EH (cell line): ENCODE data around the gene GXYLT2.

Experiments used
- DNase-seq: peaks from one replicate; pipeline ENCODE4 v3.0.0-alpha.2; 2015; ENCODE audit warnings: low read depth

The GXYLT2 gene

DNA sequence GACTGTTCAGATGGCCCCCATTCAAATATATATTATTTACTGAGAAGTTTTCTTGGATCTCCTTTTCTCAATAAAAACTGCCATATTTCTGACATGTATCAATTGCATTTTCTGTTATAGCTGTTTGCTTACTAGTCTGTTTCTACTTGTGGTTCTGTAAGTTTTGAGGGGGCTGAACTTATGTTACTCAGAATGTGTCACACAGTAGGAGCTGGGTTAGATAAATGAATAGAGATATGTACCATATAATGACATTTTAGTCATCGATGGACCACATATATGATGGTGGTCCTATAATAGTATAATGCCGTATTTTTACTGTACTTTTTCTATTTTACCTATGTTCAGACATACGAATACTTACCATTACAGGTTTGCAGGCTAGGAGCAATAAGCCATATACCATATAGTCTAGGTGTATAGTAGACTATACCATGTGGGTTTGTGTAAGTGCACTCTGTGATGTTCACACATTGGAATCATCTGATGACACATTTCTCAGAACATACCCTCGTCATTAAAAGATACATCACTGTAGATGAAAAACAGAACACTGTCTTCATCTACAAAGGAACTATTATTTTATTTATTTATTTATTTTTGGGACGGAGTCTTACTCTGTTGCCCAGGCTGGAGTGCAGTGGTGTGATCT, 131.1 kb downstream of the GXYLT2 start:
- no peak for DNase-seq

GRCh38 chr3:73021301-73021835, 133.5 kb downstream of the GXYLT2 start:
- DNase-seq: no peak

GRCh38 chr3:73024836-73025235, 137.0 kb downstream of the GXYLT2 start:
- no peak for DNase-seq

GRCh38 chr3:73026111-73026759, 138.4 kb downstream of the GXYLT2 start:
- no peak for DNase-seq
